K562 (cell line): ENCODE measurements around the gene SPRYD7. TPM values are rescaled to one million over a fixed set of nuclear protein-coding genes. Genes with fewer than 3 reads are reported as not detected.

Source experiments
- ATAC-seq: fragments of 200-7000 bp; cut with Tn5 transposase; 3 replicates; pipeline ENCODE4 v1.9.1; 2020; ENCODE audit warnings: moderate library complexity
- BruUV-seq: library from RNA; stranded (reverse); fragments of 400-500 nt; replicated peaks from 2 replicates; lab custom pipeline; 2021; lab: Mats Ljungman, UMichigan
- CTCF ChIA-PET: fragments of 300-600 bp; formaldehyde crosslinking; extraction: SDS; loops from one replicate; lab custom pipeline; 2021; ENCODE audit warnings: low intra/inter-chr PET ratio; lab: Yijun Ruan, JAX
- POLR2A ChIA-PET: fragments of 300-600, 350-650 bp; sonication (Branson Sonifier 250); formaldehyde crosslinking; extraction: SDS; loops from one replicate; lab custom pipeline; 2021; ENCODE audit warnings: antibody characterized with exemption, inconsistent platforms; lab: Yijun Ruan, JAX
- DNase-seq, 4 experiments: peaks; one replicate each; pipeline versions ENCODE4 v3.0.0 to v3.0.0-alpha.2; 2011 to 2018; ENCODE audit warnings: low spot score in 3 of 4, mixed read lengths in 3 of 4; ENCODE audit errors: extremely low read depth in 1 of 4
- FAIRE-seq: peaks from 2 replicates; lab custom pipeline; 2011; peaks lifted over from hg19 to GRCh38; lab: Jason Lieb, UNC
- H2AFZ ChIP-seq: 2 replicates; pipeline ENCODE4 v1.6.0; 2011; ENCODE audit warnings: low read depth, low read length, control low read depth, inconsistent platforms
- H3K27ac ChIP-seq: fragments of 200-600 bp; 3 replicates; pipeline ENCODE4 v1.8.0; 2011; ENCODE audit warnings: low read depth, mild to moderate bottlenecking, control low read depth, inconsistent platforms, low read length, moderate library complexity, mixed read lengths; ENCODE audit errors: extremely low read depth
- H3K27me3 ChIP-seq, 2 experiments: fragments of 300-600 bp in 1 of 2; 2 replicates in 1 of 2; 3 replicates in 1 of 2; pipeline versions ENCODE4 v1.6.0 to v1.8.0; 2011; ENCODE audit warnings: inconsistent platforms in 2 of 2, low read length in 2 of 2, mild to moderate bottlenecking in 1 of 2, mixed read lengths in 1 of 2, moderate library complexity in 1 of 2; ENCODE audit not compliant: control insufficient read depth in 2 of 2, insufficient read depth in 2 of 2
- H3K36me3 ChIP-seq: fragments of 300-600 bp; 3 replicates; pipeline ENCODE4 v1.8.0; 2011; ENCODE audit warnings: mild to moderate bottlenecking, low read length, inconsistent platforms; ENCODE audit not compliant: control insufficient read depth, insufficient read depth
- H3K4me1 ChIP-seq, 2 experiments: fragments of 200-600 bp in 1 of 2; replicated peaks in 1 of 2; 2 replicates in 1 of 2; 3 replicates in 1 of 2; pipeline versions ENCODE4 v1.5.1 to v1.8.0; 2011; ENCODE audit warnings: inconsistent platforms in 2 of 2, low read length in 2 of 2, mild to moderate bottlenecking in 1 of 2, mixed read lengths in 1 of 2, moderate library complexity in 1 of 2; ENCODE audit not compliant: control insufficient read depth in 2 of 2, insufficient read depth in 2 of 2
- H3K4me2 ChIP-seq: 2 replicates; pipeline ENCODE4 v1.6.1; 2011; ENCODE audit warnings: low read length, control low read depth, inconsistent platforms, mixed read lengths; ENCODE audit not compliant: insufficient read depth
- H3K4me3 ChIP-seq: fragments of 200-600 bp; sonication (generic), shearing (Covaris generic); 2 replicates; pipeline ENCODE4 v1.5.1; 2016; ENCODE audit warnings: control low read depth, inconsistent platforms
- H3K79me2 ChIP-seq: fragments of 200-600 bp; 3 replicates; pipeline ENCODE4 v1.8.0; 2011; ENCODE audit warnings: low read length, inconsistent platforms; ENCODE audit not compliant: control insufficient read depth, insufficient read depth
- H3K9ac ChIP-seq, 2 experiments: 2 replicates each; pipeline versions ENCODE4 v1.6.0 to v1.6.1; 2011; ENCODE audit warnings: low read depth in 2 of 2, low read length in 2 of 2, control low read depth in 1 of 2, inconsistent platforms in 1 of 2, mild to moderate bottlenecking in 1 of 2, mixed read lengths in 1 of 2; ENCODE audit not compliant: insufficient read depth in 1 of 2
- H3K9me1 ChIP-seq: one replicate; pipeline ENCODE4 v1.6.0; 2011; ENCODE audit warnings: inconsistent platforms, mild to moderate bottlenecking, low read length, moderate library complexity; ENCODE audit not compliant: control insufficient read depth, insufficient read depth
- H3K9me3 ChIP-seq: replicated peaks from 2 replicates; pipeline ENCODE4 v1.5.1; 2011; ENCODE audit warnings: low read depth, low read length, inconsistent platforms; ENCODE audit not compliant: control insufficient read depth, insufficient read depth
- H4K20me1 ChIP-seq: replicated peaks from 2 replicates; pipeline ENCODE4 v1.6.1; 2011; ENCODE audit warnings: low read length, inconsistent platforms, mixed read lengths; ENCODE audit not compliant: control insufficient read depth, insufficient read depth
- KDM4B ChIP-seq, 2 experiments: fragments of 450-650 bp in 1 of 2; sonication (generic) in 1 of 2; IDR thresholded peaks; 2 replicates each; pipeline ENCODE4 v1.6.1; 2016 to 2017; ENCODE audit warnings: borderline replicate concordance in 2 of 2, antibody characterized with exemption in 1 of 2, low read depth in 1 of 2, mild to moderate bottlenecking in 1 of 2
- MAFK ChIP-seq: IDR thresholded peaks from 2 replicates; pipeline ENCODE4 v1.6.1; 2011; ENCODE audit warnings: low read length, improper control_type of control experiment
- OTX1 ChIP-seq: fragments of 450-650 bp; formaldehyde crosslinking; IDR thresholded peaks from 2 replicates; pipeline ENCODE4 v1.4.0; 2022; ENCODE audit warnings: mild to moderate bottlenecking
- RNF2 ChIP-seq: sonication (generic); IDR thresholded peaks from 2 replicates; pipeline ENCODE4 v1.6.1; 2016
- SPI1 ChIP-seq: IDR thresholded peaks from 2 replicates; pipeline ENCODE4 v1.6.1; 2011; ENCODE audit warnings: low read depth, low read length, control low read depth, borderline replicate concordance
- TEAD1 ChIP-seq, 2 experiments: fragments of 450-650 bp in 1 of 2; sonication (generic) in 1 of 2; formaldehyde crosslinking; IDR thresholded peaks; 2 replicates each; pipeline versions ENCODE4 v1.4.0 to v1.8.0; 2020 to 2022; ENCODE audit warnings: mild to moderate bottlenecking in 2 of 2, missing genetic modification reagents in 1 of 2
- ZBTB17 ChIP-seq: fragments of 450-650 bp; formaldehyde crosslinking; IDR thresholded peaks from 2 replicates; pipeline ENCODE4 v1.4.0; 2020; ENCODE audit warnings: mild to moderate bottlenecking
- ZNF133 ChIP-seq: fragments of 250-450 bp; sonication (Bioruptor Pico); IDR thresholded peaks from 2 replicates; pipeline ENCODE4 v1.4.0; 2020; ENCODE audit warnings: mild to moderate bottlenecking
- WGBS: fragments of 100-300 bp; shearing (Covaris generic); methylation state at CpG from one replicate; pipeline ENCODE4 v1.1.6; 2016; ENCODE audit warnings: low coverage, mixed read lengths; ENCODE audit not compliant: insufficient coverage; ENCODE audit errors: missing lambda C conversion rate; 5-methylcytosine and 5-hydroxymethylcytosine counted together
- in situ Hi-C: fragments of 300-500 bp; cut with MboI; formaldehyde crosslinking; loops from 4 replicates; pipeline ENCODE4 v1.15.0; 2018; ENCODE audit warnings: inconsistent platforms, mixed read lengths
- intact Hi-C: fragments of 100-400 bp; cut with micrococcal nuclease; formaldehyde crosslinking; loops from 2 replicates; pipeline ENCODE4 v1.14.2; 2022
- polyA plus RNA-seq, 8 experiments: library from polyadenylated mRNA; depleted of rRNA in 4 of 8; stranded (reverse) in 5 of 8; unstranded in 3 of 8; fragments of >200 nt; fragmentation: Nextera tagmentation in 2 of 8; fragmentation: Illumina TruSeq in 1 of 8; extraction: Ambion mirVana in 2 of 8; extraction: Trizol in 1 of 8; gene quantifications; 2 replicates each; pipeline versions ENCODE4 v1.2.1 to v1.2.3, GENCODE V29; 2011 to 2014; ENCODE audit warnings: inconsistent platforms in 1 of 8, missing spikeins in 1 of 8
- total RNA-seq, 7 experiments: library from RNA; depleted of rRNA in 6 of 7; stranded (reverse); fragments of >200 nt in 6 of 7; fragmentation: Illumina TruSeq in 2 of 7; extraction: Trizol in 2 of 7; gene quantifications; 2 replicates each; pipeline versions ENCODE4 v1.2.1 to v1.2.3, GENCODE V29; 2011 to 2021; ENCODE audit warnings: low replicate concordance in 1 of 7
- TF ChIP-seq, protein P1 (sequence below), 2 experiments: fragments of 450-650 bp in 1 of 2; sonication (generic) in 1 of 2; formaldehyde crosslinking in 1 of 2; IDR thresholded peaks; 2 replicates each; pipeline versions ENCODE4 v1.7.1 to v1.9.0; 2016 to 2022; ENCODE audit warnings: inconsistent platforms in 1 of 2, mild to moderate bottlenecking in 1 of 2, missing genetic modification reagents in 1 of 2
- TF ChIP-seq, protein P2 (sequence below): fragments of 450-650 bp; IDR thresholded peaks from 2 replicates; pipeline ENCODE4 v1.6.1; 2017; ENCODE audit warnings: antibody characterized with exemption
- TF ChIP-seq, protein P3 (sequence below): fragments of 450-650 bp; IDR thresholded peaks from 2 replicates; pipeline ENCODE4 v1.6.1; 2016; ENCODE audit warnings: antibody characterized with exemption

SPRYD7 gene
- total and polyA plus RNA-seq, 9 of the 15 experiments (the other 6 are each of a cell fraction or from before 2014, with no cell fraction given) = 4.3 to 11.0 (median 7.9) TPM

DNA sequence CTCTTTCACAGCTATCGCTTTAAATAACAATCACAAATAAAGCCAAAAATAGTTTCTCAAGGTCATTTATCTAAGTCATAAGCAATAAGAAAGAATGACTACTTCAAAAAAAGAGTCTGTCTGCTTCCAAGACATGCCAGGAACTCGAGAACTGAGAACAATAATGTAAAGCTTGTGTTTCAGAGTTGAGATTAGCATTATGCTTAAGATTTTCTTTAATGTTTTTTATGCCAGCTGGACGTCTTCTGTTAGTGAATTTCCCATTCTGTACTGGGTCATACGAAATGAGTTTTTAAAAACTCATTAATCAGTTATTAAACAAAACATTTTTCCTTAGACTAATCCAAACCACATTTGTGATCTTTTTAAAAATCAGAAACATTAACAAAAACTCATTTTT lies 3.2 kb upstream of the SPRYD7 start:
- Histone ChIP-seq H4K20me1 (no peaks in the 10 kb centered on the region), H3K9ac (no peak overlapping the region), H3K36me3 (no peaks in the 10 kb centered on the region), H3K4me3 (no peak overlapping the region), H3K27ac (no peak overlapping the region), H2AFZ (no peak overlapping the region), H3K9me3 (no peaks in the 10 kb centered on the region), H3K9me1 (no peaks in the 10 kb centered on the region), H3K4me2 (no peak overlapping the region), H3K4me1 (peaks cover 2 to 9% of the 10 kb centered on the region in 2 experiments; a peak in 3 of 5 replicates), H3K79me2 (peaks cover 14% of the 10 kb centered on the region; the same call in 2 of the 3 replicates), H3K27me3 (no peaks in the 10 kb centered on the region)
- intact Hi-C loops (no loop called here), in situ Hi-C loops (no loop called here)
- FAIRE-seq (no peak), ATAC-seq (no peak), DNase-seq (no peak)
- no TSS peak for BruUV-seq
- WGBS = 36% methylated on average over 4 of the region's 4 CpGs
- ChIA-PET POLR2A (interaction anchor here (0.6 to 1.2 kb wide), 4 partner anchors 11 to 1853 kb away, joined by 3 to 5 read pairs (median 3); no protein-coding TSS in a partner anchor), CTCF (no interaction called here)
- no peak for TF ChIP-seq SPI1
- TF ChIP-seq OTX1 (CRISPR knock-in tag) = no peak
- TF ChIP-seq ZBTB17 (CRISPR knock-in tag) = no peak
- TF ChIP-seq KDM4B (IDR thresholded peaks at IDR 0.05; ENCODE audit: borderline replicate concordance in 2 of 2, low read depth in 1 of 2) = no peak
- no peak for TF ChIP-seq TEAD1 (CRISPR knock-in tag; IDR thresholded peaks at IDR 0.05)
- TF ChIP-seq, protein P1, sequence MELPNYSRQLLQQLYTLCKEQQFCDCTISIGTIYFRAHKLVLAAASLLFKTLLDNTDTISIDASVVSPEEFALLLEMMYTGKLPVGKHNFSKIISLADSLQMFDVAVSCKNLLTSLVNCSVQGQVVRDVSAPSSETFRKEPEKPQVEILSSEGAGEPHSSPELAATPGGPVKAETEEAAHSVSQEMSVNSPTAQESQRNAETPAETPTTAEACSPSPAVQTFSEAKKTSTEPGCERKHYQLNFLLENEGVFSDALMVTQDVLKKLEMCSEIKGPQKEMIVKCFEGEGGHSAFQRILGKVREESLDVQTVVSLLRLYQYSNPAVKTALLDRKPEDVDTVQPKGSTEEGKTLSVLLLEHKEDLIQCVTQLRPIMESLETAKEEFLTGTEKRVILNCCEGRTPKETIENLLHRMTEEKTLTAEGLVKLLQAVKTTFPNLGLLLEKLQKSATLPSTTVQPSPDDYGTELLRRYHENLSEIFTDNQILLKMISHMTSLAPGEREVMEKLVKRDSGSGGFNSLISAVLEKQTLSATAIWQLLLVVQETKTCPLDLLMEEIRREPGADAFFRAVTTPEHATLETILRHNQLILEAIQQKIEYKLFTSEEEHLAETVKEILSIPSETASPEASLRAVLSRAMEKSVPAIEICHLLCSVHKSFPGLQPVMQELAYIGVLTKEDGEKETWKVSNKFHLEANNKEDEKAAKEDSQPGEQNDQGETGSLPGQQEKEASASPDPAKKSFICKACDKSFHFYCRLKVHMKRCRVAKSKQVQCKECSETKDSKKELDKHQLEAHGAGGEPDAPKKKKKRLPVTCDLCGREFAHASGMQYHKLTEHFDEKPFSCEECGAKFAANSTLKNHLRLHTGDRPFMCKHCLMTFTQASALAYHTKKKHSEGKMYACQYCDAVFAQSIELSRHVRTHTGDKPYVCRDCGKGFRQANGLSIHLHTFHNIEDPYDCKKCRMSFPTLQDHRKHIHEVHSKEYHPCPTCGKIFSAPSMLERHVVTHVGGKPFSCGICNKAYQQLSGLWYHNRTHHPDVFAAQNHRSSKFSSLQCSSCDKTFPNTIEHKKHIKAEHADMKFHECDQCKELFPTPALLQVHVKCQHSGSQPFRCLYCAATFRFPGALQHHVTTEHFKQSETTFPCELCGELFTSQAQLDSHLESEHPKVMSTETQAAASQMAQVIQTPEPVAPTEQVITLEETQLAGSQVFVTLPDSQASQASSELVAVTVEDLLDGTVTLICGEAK (IDR thresholded peaks at IDR 0.05) = no peak
- TF ChIP-seq, protein P1 (CRISPR knock-in tag; IDR thresholded peaks at IDR 0.05) = no peak
- TF ChIP-seq ZNF133 (CRISPR knock-in tag) = no peak
- TF ChIP-seq, protein P2, sequence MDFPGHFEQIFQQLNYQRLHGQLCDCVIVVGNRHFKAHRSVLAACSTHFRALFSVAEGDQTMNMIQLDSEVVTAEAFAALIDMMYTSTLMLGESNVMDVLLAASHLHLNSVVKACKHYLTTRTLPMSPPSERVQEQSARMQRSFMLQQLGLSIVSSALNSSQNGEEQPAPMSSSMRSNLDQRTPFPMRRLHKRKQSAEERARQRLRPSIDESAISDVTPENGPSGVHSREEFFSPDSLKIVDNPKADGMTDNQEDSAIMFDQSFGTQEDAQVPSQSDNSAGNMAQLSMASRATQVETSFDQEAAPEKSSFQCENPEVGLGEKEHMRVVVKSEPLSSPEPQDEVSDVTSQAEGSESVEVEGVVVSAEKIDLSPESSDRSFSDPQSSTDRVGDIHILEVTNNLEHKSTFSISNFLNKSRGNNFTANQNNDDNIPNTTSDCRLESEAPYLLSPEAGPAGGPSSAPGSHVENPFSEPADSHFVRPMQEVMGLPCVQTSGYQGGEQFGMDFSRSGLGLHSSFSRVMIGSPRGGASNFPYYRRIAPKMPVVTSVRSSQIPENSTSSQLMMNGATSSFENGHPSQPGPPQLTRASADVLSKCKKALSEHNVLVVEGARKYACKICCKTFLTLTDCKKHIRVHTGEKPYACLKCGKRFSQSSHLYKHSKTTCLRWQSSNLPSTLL = no peak
- no peak for TF ChIP-seq MAFK
- TF ChIP-seq, protein P3, sequence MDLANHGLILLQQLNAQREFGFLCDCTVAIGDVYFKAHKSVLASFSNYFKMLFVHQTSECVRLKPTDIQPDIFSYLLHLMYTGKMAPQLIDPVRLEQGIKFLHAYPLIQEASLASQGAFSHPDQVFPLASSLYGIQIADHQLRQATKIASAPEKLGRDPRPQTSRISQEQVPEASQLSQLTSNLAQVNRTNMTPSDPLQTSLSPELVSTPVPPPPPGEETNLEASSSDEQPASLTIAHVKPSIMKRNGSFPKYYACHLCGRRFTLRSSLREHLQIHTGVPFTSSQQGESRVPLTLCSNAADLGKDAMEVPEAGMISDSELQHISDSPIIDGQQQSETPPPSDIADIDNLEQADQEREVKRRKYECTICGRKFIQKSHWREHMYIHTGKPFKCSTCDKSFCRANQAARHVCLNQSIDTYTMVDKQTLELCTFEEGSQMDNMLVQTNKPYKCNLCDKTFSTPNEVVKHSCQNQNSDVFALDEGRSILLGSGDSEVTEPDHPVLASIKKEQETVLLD = no peak
- no peak for TF ChIP-seq RNF2
